HCT116 (cell line): Measurements from ENCODE around the gene NFIA. TPM values are rescaled to one million over a fixed set of nuclear protein-coding genes. Genes with fewer than 3 reads are reported as not detected.

ENCODE experiments used
- ATAC-seq: fragments of 200-7000 bp; cut with Tn5 transposase; 2 replicates; pipeline ENCODE4 v1.9.1; 2020; ENCODE audit warnings: mild to moderate bottlenecking, moderate library complexity
- BruUV-seq: library from RNA; stranded (reverse); fragments of 400-500 nt; replicated peaks from 2 replicates; lab custom pipeline; 2021; lab: Mats Ljungman, UMichigan
- CTCF ChIA-PET: fragments of 300-600 bp; sonication (Branson Sonifier 250); formaldehyde crosslinking; loops from one replicate; lab custom pipeline; 2021; ENCODE audit warnings: antibody characterized with exemption; lab: Charles Lee
- POLR2A ChIA-PET: fragments of 300-600, 350-600 bp; sonication (Branson Sonifier 250); formaldehyde crosslinking; loops from one replicate; lab custom pipeline; 2021; ENCODE audit warnings: antibody characterized with exemption; lab: Charles Lee
- RAD21 ChIA-PET, 2 experiments: fragments of 300-600 bp; sonication (Branson Sonifier 250); formaldehyde crosslinking; loops; one replicate each; lab custom pipeline; 2023; ENCODE audit warnings: low total read pairs in 2 of 2; ENCODE audit not compliant: uncharacterized antibody in 2 of 2, unreplicated experiment in 2 of 2, low non-redundant PET in 1 of 2; lab: Charles Lee
- DNase-seq: peaks from one replicate; pipeline ENCODE4 v3.0.0-alpha.2; 2010; ENCODE audit warnings: low read depth, low spot score
- H2AFZ ChIP-seq: fragments of 200-600 bp; shearing (Covaris generic), sonication (generic); 2 replicates; pipeline ENCODE4 v1.6.1; 2017; ENCODE audit warnings: low read depth, mixed run types, mixed read lengths, antibody characterized with exemption, low read length; ENCODE audit not compliant: poor library complexity, severe bottlenecking
- H3K27ac ChIP-seq: 2 replicates; pipeline ENCODE4 v1.5.1; 2012; ENCODE audit warnings: low read depth, low read length
- H3K27me3 ChIP-seq: fragments of 200-600 bp; sonication (generic); 2 replicates; pipeline ENCODE4 v1.6.1; 2016; ENCODE audit warnings: mixed run types, low read length, mixed read lengths; ENCODE audit not compliant: insufficient read depth
- H3K36me3 ChIP-seq, 2 experiments: fragments of 200-500 bp in 1 of 2; fragments of 200-600 bp in 1 of 2; sonication (Bioruptor generic) in 1 of 2; sonication (generic) in 1 of 2; 2 replicates each; pipeline versions ENCODE4 v1.5.1 to v1.6.1; 2014 to 2016; ENCODE audit warnings: low read length in 2 of 2, inconsistent platforms in 1 of 2, mixed read lengths in 1 of 2, mixed run types in 1 of 2; ENCODE audit not compliant: insufficient read depth in 2 of 2, control insufficient read depth in 1 of 2
- H3K4me1 ChIP-seq, 2 experiments: fragments of 200-600 bp in 1 of 2; sonication (generic) in 1 of 2; 2 replicates each; pipeline versions ENCODE4 v1.5.1 to v1.6.1; 2012 to 2017; ENCODE audit warnings: low read length in 2 of 2, inconsistent platforms in 1 of 2, mild to moderate bottlenecking in 1 of 2, mixed read lengths in 1 of 2, mixed run types in 1 of 2, moderate library complexity in 1 of 2; ENCODE audit not compliant: insufficient read depth in 2 of 2, control insufficient read depth in 1 of 2
- H3K4me2 ChIP-seq: fragments of 200-600 bp; sonication (generic); 2 replicates; pipeline ENCODE4 v1.6.1; 2017; ENCODE audit warnings: mixed run types, low read length, mixed read lengths
- H3K4me3 ChIP-seq, 2 experiments: fragments of 200-600 bp in 1 of 2; sonication (generic) in 1 of 2; replicated peaks in 1 of 2; 2 replicates each; pipeline ENCODE4 v1.5.1; 2011 to 2016; ENCODE audit warnings: low read length in 2 of 2, control low read depth in 1 of 2, low read depth in 1 of 2, mild to moderate bottlenecking in 1 of 2, mixed read lengths in 1 of 2, mixed run types in 1 of 2
- H3K79me2 ChIP-seq: fragments of 200-600 bp; sonication (generic); 2 replicates; pipeline ENCODE4 v1.6.1; 2017; ENCODE audit warnings: mild to moderate bottlenecking, mixed run types, low read length, moderate library complexity, mixed read lengths; ENCODE audit not compliant: insufficient read depth
- H3K9ac ChIP-seq: fragments of 200-600 bp; sonication (generic); 2 replicates; pipeline ENCODE4 v1.6.1; 2016; ENCODE audit warnings: low read length, mixed read lengths
- H3K9me2 ChIP-seq: fragments of 200-600 bp; sonication (generic), shearing (Covaris generic); 2 replicates; pipeline ENCODE4 v1.6.1; 2017; ENCODE audit warnings: mixed run types, mild to moderate bottlenecking, moderate library complexity; ENCODE audit not compliant: insufficient read depth
- H3K9me3 ChIP-seq, 2 experiments: fragments of 200-500 bp in 1 of 2; fragments of 200-600 bp in 1 of 2; sonication (Bioruptor generic) in 1 of 2; sonication (generic) in 1 of 2; 2 replicates each; pipeline ENCODE4 v1.6.1; 2014 to 2017; ENCODE audit warnings: low read length in 2 of 2, mixed read lengths in 2 of 2, inconsistent platforms in 1 of 2, low read depth in 1 of 2, mild to moderate bottlenecking in 1 of 2, mixed run types in 1 of 2, moderate library complexity in 1 of 2; ENCODE audit not compliant: control insufficient read depth in 1 of 2, insufficient read depth in 1 of 2
- H4K20me1 ChIP-seq: fragments of 200-600 bp; sonication (generic), shearing (Covaris generic); 2 replicates; pipeline ENCODE4 v1.6.1; 2017; ENCODE audit warnings: mixed run types, mild to moderate bottlenecking, moderate library complexity; ENCODE audit not compliant: insufficient read depth
- CEBPB ChIP-seq: IDR thresholded peaks from 2 replicates; pipeline ENCODE4 v1.6.1; 2012; ENCODE audit warnings: low read depth
- ELF1 ChIP-seq: IDR thresholded peaks from 2 replicates; pipeline ENCODE4 v1.6.1; 2012; ENCODE audit warnings: low read depth, borderline replicate concordance
- EZH2 ChIP-seq: fragments of 200-600 bp; sonication (generic); IDR thresholded peaks from 2 replicates; pipeline ENCODE4 v1.6.1; 2017; ENCODE audit warnings: antibody characterized with exemption, mixed run types
- EZH2phosphoT487 ChIP-seq: fragments of 200-600 bp; IDR thresholded peaks from 2 replicates; pipeline ENCODE4 v1.6.1; 2018; ENCODE audit warnings: antibody characterized with exemption, borderline replicate concordance
- JUND ChIP-seq: IDR thresholded peaks from 2 replicates; pipeline ENCODE4 v1.6.1; 2012
- POLR2AphosphoS5 ChIP-seq: IDR thresholded peaks from 2 replicates; pipeline ENCODE4 v1.6.1; 2011; ENCODE audit warnings: mild to moderate bottlenecking, low read depth, low read length, moderate library complexity
- RAD21 ChIP-seq: IDR thresholded peaks from 2 replicates; pipeline ENCODE4 v1.6.1; 2012; ENCODE audit warnings: low read depth, mild to moderate bottlenecking
- SRF ChIP-seq: IDR thresholded peaks from 2 replicates; pipeline ENCODE4 v1.6.1; 2012; ENCODE audit warnings: low read depth
- YY1 ChIP-seq: IDR thresholded peaks from 2 replicates; pipeline ENCODE4 v1.6.1; 2011; ENCODE audit warnings: low read length, low read depth, moderate library complexity, mild to moderate bottlenecking; ENCODE audit not compliant: insufficient replicate concordance; ENCODE audit errors: extremely low read depth
- ZFX ChIP-seq: fragments of 450-650 bp; IDR thresholded peaks from 2 replicates; pipeline ENCODE4 v1.6.1; 2017
- ZNF274 ChIP-seq: fragments of 200-500 bp; sonication (Bioruptor generic); IDR thresholded peaks from 2 replicates; pipeline ENCODE4 v1.6.1; 2014; ENCODE audit warnings: mild to moderate bottlenecking, low read depth, low read length, inconsistent platforms
- intact Hi-C: fragments of 100-400 bp; cut with micrococcal nuclease; formaldehyde crosslinking; loops from 2 replicates; pipeline ENCODE4 v1.10.0; 2022
- total RNA-seq: library from RNA; stranded (reverse); gene quantifications from one replicate; pipeline ENCODE4 v1.2.1, GENCODE V29; 2021; ENCODE audit not compliant: unreplicated experiment
- TF ChIP-seq, protein P1 (sequence below), 3 experiments: fragments of 200-600 bp in 1 of 3; sonication (generic) in 1 of 3; IDR thresholded peaks in 2 of 3; conservative IDR thresholded peaks in 1 of 3; 2 replicates each; pipeline ENCODE4 v1.5.1; 2012 to 2017; ENCODE audit warnings: low read depth in 2 of 3, low read length in 2 of 3, antibody characterized with exemption in 1 of 3, borderline replicate concordance in 1 of 3, control low read depth in 1 of 3, mild to moderate bottlenecking in 1 of 3, mixed read lengths in 1 of 3, mixed run types in 1 of 3, moderate library complexity in 1 of 3; ENCODE audit not compliant: insufficient read depth in 1 of 3

The NFIA gene
- total RNA-seq, 1 experiment from 2014 or later, result 17.2 TPM

DNA sequence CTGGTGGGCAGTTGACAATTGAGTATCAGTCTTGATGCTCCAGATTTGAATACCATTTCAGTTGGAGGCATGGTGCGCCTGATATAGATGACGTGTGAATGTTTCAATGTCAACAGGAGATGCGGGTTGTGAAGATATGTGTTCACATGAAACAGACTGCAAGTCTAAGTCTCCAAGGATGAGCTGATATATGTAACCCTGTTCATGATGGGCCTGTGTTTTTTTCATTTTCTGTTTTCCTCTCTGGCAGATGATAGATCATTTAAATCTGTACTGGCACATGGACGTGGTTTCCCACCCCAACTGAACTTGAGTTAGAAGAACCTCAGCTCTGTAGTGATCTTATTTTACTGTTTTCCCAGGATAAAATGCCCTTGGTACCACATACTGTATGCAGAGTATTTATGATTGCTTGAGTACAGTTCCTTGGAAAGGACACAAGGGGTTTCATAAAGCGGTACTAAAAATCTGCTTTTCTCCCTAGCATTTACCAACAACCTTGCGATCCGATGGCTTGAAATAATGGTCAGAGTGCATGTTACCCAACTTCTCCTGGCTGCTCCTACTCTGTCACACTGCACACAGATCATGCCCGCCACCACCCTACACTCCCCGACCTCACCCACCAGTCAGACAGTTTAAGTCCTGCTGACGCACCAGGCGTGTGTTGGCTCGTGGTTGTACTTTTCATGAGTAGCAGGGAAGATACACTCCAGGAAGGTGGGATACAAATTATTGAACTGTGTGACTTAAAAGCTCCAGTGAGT lies 131.1 kb downstream of the NFIA start:
- H3K36me3 ChIP-seq, result no peaks in the 10 kb centered on the region
- H3K4me1 ChIP-seq, result no peaks in the 10 kb centered on the region
- ChIA-PET CTCF (no interaction called here), POLR2A (no interaction called here), RAD21 (no interaction called here)
- intact Hi-C loops, result no loop called here
- H3K9ac ChIP-seq, result no peak overlapping the region
- 0 out of 2 replicates have a peak, but pooled peaks cover 3% of the 10 kb centered on the region for H3K79me2 ChIP-seq
- H3K4me3 ChIP-seq, result no peak overlapping the region
- no peak for TF ChIP-seq RAD21
- TF ChIP-seq EZH2, result no peak
- TF ChIP-seq YY1, result no peak
- no peak for TF ChIP-seq ZFX
- H3K27me3 ChIP-seq, result no peaks in the 10 kb centered on the region
- H3K4me2 ChIP-seq, result no peak overlapping the region
- no peak for ATAC-seq
- no peaks in the 10 kb centered on the region for H3K9me2 ChIP-seq
- H3K9me3 ChIP-seq, result no peaks in the 10 kb centered on the region
- no peaks in the 10 kb centered on the region for H4K20me1 ChIP-seq
- H2AFZ ChIP-seq, result no peak overlapping the region
- no peak for DNase-seq
- BruUV-seq, result no TSS peak
- H3K27ac ChIP-seq, result no peak overlapping the region

DNA sequence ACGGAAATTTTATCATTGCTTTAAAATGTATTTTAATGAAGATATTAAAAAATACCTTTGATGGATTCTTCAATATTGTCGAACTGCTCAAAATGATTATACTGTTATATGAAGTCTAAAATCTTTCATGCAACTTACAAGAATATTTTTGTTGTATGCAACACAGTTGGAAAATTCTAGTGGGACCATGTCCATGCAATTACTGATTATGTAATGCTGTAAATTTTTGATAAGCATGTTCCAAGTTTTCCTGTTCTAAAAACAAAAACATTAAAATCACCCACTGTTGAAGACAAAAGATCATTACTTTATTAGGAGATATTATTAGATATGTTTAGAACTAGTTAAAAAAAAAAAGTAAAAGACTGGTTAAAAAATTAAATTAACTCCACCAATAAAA lies 132.8 kb downstream of the NFIA start:
- Histone ChIP-seq H3K9ac (no peak overlapping the region), H3K4me3 (no peak overlapping the region), H3K27ac (no peak overlapping the region), H3K79me2 (0 out of 2 replicates have a peak, but pooled peaks cover 3% of the 10 kb centered on the region), H4K20me1 (no peaks in the 10 kb centered on the region), H3K4me1 (no peaks in the 10 kb centered on the region), H3K9me2 (no peaks in the 10 kb centered on the region), H3K36me3 (no peaks in the 10 kb centered on the region), H3K9me3 (no peaks in the 10 kb centered on the region), H2AFZ (no peak overlapping the region), H3K27me3 (no peaks in the 10 kb centered on the region), H3K4me2 (no peak overlapping the region)
- intact Hi-C loops, result no loop called here
- RAD21 ChIA-PET, result no interaction called here
- BruUV-seq, result no TSS peak
- POLR2A ChIA-PET, result no interaction called here
- DNase-seq (no peak), ATAC-seq (no peak)
- TF ChIP-seq JUND, result no peak
- TF ChIP-seq ZFX, result no peak
- no peak for TF ChIP-seq SRF
- TF ChIP-seq EZH2phosphoT487, result no peak
- no peak for TF ChIP-seq ELF1
- TF ChIP-seq, protein P1, sequence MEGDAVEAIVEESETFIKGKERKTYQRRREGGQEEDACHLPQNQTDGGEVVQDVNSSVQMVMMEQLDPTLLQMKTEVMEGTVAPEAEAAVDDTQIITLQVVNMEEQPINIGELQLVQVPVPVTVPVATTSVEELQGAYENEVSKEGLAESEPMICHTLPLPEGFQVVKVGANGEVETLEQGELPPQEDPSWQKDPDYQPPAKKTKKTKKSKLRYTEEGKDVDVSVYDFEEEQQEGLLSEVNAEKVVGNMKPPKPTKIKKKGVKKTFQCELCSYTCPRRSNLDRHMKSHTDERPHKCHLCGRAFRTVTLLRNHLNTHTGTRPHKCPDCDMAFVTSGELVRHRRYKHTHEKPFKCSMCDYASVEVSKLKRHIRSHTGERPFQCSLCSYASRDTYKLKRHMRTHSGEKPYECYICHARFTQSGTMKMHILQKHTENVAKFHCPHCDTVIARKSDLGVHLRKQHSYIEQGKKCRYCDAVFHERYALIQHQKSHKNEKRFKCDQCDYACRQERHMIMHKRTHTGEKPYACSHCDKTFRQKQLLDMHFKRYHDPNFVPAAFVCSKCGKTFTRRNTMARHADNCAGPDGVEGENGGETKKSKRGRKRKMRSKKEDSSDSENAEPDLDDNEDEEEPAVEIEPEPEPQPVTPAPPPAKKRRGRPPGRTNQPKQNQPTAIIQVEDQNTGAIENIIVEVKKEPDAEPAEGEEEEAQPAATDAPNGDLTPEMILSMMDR (IDR thresholded peaks at IDR 0.05 in 2 of 3, conservative IDR thresholded peaks at IDR 0.05 in 1 of 3; ENCODE audit: borderline replicate concordance in 1 of 3, insufficient read depth in 1 of 3, low read depth in 2 of 3, low read length in 2 of 3), result no peak
- TF ChIP-seq CEBPB, result no peak
- no peak for TF ChIP-seq POLR2AphosphoS5
- TF ChIP-seq RAD21, result no peak
- no peak for TF ChIP-seq YY1
- no peak for TF ChIP-seq ZNF274
- CTCF ChIA-PET, result no interaction called here
